CD1c-positive myeloid dendritic cell (primary cell): Measurements from ENCODE around the gene ALDH8A1.

Experiments used
- DNase-seq: peaks from one replicate; pipeline ENCODE4 v3.0.0-alpha.2; 2016; ENCODE audit errors: extremely low spot score

The ALDH8A1 gene

GRCh38 chr6:134951494-134952263 lies 1.8 kb upstream of the ALDH8A1 start:
- DNase-seq: no peak

GRCh38 chr6:134950482-134950881 lies 581 bp upstream of the ALDH8A1 start:
- no peak for DNase-seq

- DNase-seq: no peak
Observed at GRCh38 chr6:134948691-134949090, 1.2 kb downstream of the ALDH8A1 start.

DNA sequence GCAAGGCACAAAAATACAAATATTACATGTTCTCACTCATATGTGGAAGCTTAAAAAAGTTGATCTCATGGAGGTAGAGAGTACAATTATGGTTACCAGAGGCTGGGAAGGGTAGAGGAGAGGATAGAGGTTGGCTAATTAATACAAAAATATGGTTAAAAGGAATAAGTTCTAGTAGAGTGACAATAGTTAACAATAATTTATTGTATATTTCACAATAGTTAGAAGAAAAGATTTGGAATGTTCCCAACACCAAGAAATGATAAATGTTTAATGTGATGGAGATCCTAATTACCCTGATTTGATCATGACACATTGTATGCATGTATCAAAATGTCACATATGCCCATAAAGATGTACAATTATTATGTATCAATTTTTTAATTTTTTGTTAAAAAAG lies 1.8 kb downstream of the ALDH8A1 start:
- no peak for DNase-seq

- no peak for DNase-seq
Observed at GRCh38 chr6:134945045-134945444, 4.9 kb downstream of the ALDH8A1 start.

DNA sequence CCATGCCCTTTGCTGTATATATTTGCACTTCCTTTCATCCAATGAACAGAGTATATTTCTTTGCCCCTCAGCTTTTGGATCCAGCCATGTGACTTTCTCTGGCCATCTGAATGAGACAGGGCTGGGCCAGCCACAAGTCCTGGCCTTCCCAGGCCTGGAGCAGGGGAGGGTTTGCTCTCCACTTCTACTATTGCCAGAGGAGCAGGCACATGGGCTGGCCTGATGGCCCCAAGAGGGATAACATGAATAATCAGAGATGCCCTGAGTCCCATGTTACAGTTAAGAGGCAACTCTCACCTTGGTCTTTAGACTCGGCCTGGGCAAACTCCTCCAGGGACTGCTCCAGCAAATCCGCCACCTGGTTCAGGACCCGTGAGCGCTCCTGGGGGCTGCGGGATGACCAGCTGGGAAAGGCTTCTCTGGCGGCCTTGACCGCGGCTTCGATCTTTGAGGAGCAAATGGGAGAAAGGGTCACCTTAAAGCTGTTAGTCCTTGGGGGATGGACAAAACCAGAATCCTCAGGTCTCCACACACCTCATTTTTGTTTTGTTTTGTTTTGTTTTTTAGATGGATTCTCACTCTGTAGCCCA lies 6.3 kb downstream of the ALDH8A1 start:
- DNase-seq: no peak

- DNase-seq: peak; percentile 18
Observed at GRCh38 chr6:134938896-134939295, 11.0 kb downstream of the ALDH8A1 start.

GRCh38 chr6:134937426-134937825 lies 12.5 kb downstream of the ALDH8A1 start:
- DNase-seq: no peak

- DNase-seq: no peak
Observed at GRCh38 chr6:134936931-134937330, 13.0 kb downstream of the ALDH8A1 start.

- DNase-seq: no peak
Observed at GRCh38 chr6:134936476-134936875, 13.4 kb downstream of the ALDH8A1 start.

- no peak for DNase-seq
Observed at GRCh38 chr6:134934793-134935485, 15.0 kb downstream of the ALDH8A1 start.

DNA sequence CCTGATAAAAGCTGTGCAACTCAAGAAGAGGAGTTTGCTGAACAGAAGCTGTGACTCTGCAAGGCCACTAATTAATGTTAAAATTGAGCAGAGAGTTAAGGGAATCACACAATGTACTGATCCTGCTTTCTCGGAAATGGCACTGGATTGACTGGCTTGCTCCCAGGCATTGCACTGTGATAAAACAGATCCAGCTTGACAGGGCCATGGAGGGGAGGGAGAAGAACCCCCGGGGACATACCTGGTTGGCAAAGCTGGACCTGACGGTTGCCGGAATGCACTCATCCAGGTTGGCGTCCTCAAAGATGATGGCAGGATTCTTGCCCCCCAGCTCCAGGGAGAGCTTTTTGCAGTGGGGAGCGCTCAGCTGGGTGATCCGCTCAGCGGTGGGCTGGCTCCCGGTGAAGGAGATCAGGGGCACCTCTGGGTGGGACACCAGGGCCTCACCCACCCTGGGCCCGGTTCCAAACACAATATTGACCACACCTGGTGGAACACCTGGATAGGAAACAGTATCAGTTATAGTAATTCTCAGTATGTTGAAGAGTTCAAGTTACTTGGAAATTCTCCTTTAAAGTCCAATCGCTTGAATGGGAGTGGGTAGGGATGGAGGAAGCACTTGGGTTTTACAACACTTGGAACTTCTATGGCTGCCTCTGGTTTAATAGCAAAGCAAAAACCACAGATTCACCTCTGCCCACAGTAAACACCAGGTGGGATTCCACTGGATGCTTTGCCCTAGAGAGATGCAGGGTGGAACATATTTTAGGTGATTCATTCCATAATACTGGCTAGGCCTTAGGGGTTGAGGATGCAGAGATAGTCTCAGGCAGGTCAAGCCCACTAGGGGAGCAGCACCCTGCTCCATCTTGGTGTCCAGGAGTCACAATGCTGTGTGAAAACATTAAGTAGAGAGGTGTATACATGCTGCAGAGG lies 17.1 kb downstream of the ALDH8A1 start:
- no peak for DNase-seq

DNA sequence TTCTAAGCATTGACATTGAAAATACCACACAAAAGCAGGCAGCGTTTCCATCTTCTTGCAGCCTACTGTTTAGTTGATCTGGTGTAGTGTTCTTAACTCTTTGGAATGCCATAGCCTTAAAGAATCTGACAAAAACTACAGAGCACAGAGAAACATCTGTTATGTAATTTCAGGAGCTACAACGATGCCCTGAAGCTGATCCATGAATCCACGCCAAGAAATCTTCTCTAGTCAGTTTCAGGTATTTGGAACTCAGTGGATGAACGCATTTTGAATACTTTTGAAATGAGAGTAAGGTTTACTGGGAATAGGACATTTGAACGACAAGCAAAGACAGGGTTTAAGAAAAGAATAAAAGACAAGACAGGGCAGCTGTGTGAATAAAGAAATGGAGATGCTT lies 17.8 kb downstream of the ALDH8A1 start:
- no peak for DNase-seq

DNA sequence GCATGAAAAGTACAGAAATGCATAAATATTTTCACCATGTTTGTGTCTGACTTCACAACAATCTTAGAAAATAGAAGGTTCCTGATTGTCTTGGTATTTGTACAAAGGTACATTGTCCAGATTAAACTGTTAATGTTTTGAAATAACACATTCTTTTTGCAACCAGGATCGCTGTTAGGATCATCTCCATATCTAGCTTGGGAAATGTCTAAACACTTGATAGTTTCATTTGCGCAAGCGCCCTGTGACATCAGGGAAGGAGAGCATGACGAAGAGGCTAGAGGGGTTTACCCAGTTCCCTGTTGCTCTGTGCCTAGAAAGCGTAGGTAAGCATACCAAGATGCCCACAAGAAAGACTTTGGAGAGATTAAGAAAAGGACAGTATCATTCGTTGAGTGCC lies 19.4 kb downstream of the ALDH8A1 start:
- no peak for DNase-seq

- DNase-seq: no peak
Observed at GRCh38 chr6:134928151-134928900, 21.6 kb downstream of the ALDH8A1 start.

DNA sequence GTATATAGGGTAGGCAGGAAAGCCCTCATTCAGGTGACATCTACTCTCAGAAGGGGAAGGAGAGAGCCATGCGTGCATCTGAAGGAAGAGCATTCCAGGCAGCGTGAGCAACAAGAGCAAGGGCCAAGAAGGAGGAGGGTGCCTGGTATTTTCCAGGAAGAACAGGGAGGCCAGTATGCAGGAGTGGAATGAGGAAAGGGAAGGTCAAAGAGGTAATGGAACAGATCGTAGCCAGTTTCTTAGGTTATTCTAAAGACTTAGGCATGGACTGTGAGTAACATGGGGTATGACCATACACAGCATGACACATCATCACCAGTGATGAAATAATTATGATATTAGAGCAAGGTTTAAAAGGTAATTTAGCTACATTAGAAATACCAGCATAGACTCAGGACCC lies 24.1 kb downstream of the ALDH8A1 start:
- no peak for DNase-seq

GRCh38 chr6:134921721-134922261 lies 28.1 kb downstream of the ALDH8A1 start:
- no peak for DNase-seq

GRCh38 chr6:134921276-134921675 lies 28.6 kb downstream of the ALDH8A1 start:
- DNase-seq: no peak

- no peak for DNase-seq
Observed at GRCh38 chr6:134920422-134920821, 29.5 kb downstream of the ALDH8A1 start.

DNA sequence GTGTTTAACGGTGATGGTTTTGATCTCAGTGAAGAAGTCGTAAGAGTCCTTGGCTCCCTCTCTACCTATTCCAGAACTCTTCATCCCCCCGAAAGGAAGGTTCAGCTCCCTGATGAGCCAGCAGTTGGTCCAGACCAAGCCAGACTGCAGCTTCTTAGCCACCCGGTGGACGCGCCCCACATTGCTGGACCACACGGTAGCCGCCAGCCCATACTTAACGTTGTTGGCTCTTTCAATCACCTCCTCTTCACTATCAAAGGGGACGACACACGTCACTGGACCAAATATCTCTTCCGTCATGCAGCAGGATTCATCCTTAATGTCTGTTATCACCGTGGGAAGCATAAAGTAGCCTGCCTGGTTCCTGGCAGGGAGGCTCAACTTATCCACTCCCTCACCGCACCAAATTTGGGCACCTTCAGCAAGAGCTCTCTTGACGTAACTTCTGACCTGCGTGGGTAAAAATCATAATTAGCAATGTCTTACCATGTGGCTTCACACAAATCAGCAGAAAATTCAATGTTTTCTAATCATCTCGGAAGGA lies 31.4 kb downstream of the ALDH8A1 start:
- DNase-seq: no peak

- no peak for DNase-seq
Observed at GRCh38 chr6:134911547-134911946, 38.4 kb downstream of the ALDH8A1 start.
